Adrenal gland (tissue), 5 donors: Measurements from ENCODE around the gene CCL8.

Source experiments
- POLR2A ChIP-seq, 2 donors: fragments of 450-650 bp; IDR thresholded peaks; one replicate each; pipeline ENCODE4 v1.6.1; 2017; ENCODE audit warnings: antibody characterized with exemption in 2 of 2, mild to moderate bottlenecking in 2 of 2, moderate library complexity in 1 of 2
- TF ChIP-seq, protein P1 (sequence below), 6 experiments: fragments of 450-650 bp in 4 of 6; fragments of 200-600 bp in 2 of 6; sonication (generic) in 1 of 6; IDR thresholded peaks; 1 replicate in 5 of 6; 2 replicates in 1 of 6; pipeline versions ENCODE4 v1.5.1 to v1.8.0; 2016 to 2021; ENCODE audit warnings: antibody characterized with exemption in 6 of 6, mild to moderate bottlenecking in 2 of 6, moderate library complexity in 1 of 6
- donor health status: DM: no; HTN: no; CAD: no.

DNA sequence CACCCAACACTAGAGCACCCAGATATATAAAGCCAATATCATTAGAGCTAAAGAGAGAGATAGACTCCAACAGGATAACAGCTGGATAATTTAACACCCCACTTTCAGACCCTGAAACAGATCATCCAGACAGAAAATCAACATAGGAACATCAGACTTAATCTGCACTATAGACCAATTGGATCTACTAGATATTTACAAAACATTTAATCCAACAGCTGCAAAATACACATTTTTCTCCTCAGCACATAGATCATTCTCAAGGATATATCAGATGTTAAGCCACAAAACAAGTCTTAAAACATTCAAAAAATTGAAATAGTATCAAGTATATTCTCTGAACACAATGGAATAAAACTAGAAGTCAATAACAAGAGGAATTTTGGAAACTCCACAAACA lies 33.0 kb downstream of the CCL8 start:
- TF ChIP-seq, protein P1, sequence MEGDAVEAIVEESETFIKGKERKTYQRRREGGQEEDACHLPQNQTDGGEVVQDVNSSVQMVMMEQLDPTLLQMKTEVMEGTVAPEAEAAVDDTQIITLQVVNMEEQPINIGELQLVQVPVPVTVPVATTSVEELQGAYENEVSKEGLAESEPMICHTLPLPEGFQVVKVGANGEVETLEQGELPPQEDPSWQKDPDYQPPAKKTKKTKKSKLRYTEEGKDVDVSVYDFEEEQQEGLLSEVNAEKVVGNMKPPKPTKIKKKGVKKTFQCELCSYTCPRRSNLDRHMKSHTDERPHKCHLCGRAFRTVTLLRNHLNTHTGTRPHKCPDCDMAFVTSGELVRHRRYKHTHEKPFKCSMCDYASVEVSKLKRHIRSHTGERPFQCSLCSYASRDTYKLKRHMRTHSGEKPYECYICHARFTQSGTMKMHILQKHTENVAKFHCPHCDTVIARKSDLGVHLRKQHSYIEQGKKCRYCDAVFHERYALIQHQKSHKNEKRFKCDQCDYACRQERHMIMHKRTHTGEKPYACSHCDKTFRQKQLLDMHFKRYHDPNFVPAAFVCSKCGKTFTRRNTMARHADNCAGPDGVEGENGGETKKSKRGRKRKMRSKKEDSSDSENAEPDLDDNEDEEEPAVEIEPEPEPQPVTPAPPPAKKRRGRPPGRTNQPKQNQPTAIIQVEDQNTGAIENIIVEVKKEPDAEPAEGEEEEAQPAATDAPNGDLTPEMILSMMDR (IDR thresholded peaks at IDR 0.05): no peak
- TF ChIP-seq POLR2A (IDR thresholded peaks at IDR 0.05): no peak
